ENCODE results near the gene CACNA2D4.

Gene CACNA2D4

DNA sequence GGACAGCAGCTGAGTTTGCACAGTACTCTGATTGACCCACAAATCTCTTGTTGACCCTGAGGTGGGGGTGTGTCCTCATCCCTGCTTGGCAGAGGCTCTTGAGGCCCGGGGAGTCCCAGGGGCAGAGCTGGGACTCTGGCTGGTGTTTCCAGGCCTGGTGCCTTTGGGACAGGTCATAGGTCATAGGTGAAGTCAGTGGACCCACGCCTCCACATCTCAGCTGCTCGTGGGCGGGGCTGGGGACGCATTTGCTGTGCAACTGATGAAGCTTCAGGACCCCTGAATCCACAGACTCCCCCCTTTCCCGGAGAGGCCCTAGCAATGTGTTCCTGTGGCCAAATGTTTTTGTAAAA is 408 bp upstream of the CACNA2D4 start:
- Histone ChIP-seq H3K9me3 (ENCODE audit: control insufficient read depth, low read length) (no peaks in the 10 kb centered on the region), H3K4me1 (ENCODE audit: control insufficient read depth, insufficient read depth, low read length, poor library complexity, severe bottlenecking) (peaks cover 9% of the 10 kb centered on the region), H3K27ac (ENCODE audit: insufficient read depth, low read length, poor library complexity, severe bottlenecking) (no peak overlapping the region), H3K27me3 (replicated peaks; ENCODE audit: control insufficient read depth, insufficient read depth, low read length, poor library complexity, severe bottlenecking) (no peaks in the 10 kb centered on the region), H3K4me3 (ENCODE audit: insufficient read depth, low read depth, low read length, poor library complexity, severe bottlenecking) (no peak overlapping the region), H3K36me3 (ENCODE audit: control insufficient read depth, insufficient read depth, low read length) (no peaks in the 10 kb centered on the region)
- no peak for DNase-seq

DNA sequence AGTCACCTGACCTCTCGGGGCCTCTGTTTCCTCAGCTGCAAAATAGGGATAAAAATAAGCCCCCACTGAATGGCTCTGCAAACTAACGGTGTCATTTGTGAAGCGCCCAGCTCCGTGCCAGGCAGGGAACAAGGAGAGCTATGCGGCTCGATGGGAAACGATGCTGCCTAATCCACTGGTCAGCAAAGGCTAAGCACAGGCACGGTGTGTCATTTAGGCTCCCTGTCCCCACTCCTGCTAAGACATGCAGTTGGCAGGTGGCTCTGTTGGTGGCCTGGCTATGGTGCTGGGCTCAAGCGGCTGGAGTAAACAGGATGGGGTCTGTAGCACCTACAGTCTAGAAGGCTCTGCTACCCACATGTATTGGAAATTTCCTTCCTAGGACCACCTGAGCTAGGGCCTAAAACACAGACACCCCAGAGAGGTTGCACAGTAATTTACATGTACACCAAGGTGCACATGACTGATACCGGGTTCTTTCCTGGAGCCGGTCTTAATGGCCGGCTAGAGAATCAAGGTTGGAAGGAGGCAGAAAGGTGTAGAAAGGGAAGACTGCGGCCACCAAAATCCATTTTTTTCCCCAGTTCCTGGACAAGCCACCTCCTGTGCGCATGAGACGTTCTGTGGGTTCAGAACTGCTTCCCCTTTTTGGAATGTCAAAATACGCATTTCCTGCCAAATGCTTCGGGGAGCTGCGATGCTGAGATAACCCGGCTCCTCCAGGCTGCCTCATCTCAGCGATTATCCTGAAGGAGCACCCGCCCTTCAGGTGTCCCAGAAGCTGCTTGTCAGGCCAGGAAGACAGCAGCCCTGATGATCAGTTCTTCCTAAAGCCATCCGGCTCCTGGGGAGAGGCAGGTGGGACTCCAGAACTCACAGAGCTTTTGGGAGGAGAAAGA is 1.0 kb downstream of the CACNA2D4 start:
- Histone ChIP-seq H3K27ac (ENCODE audit: insufficient read depth, low read length, poor library complexity, severe bottlenecking) (no peak overlapping the region), H3K36me3 (ENCODE audit: control insufficient read depth, insufficient read depth, low read length) (no peaks in the 10 kb centered on the region), H3K4me1 (ENCODE audit: control insufficient read depth, insufficient read depth, low read length, poor library complexity, severe bottlenecking) (peaks cover 9% of the 10 kb centered on the region), H3K27me3 (replicated peaks; ENCODE audit: control insufficient read depth, insufficient read depth, low read length, poor library complexity, severe bottlenecking) (no peaks in the 10 kb centered on the region), H3K9me3 (ENCODE audit: control insufficient read depth, low read length) (no peaks in the 10 kb centered on the region), H3K4me3 (ENCODE audit: insufficient read depth, low read depth, low read length, poor library complexity, severe bottlenecking) (no peak overlapping the region)
- DNase-seq: no peak

DNA sequence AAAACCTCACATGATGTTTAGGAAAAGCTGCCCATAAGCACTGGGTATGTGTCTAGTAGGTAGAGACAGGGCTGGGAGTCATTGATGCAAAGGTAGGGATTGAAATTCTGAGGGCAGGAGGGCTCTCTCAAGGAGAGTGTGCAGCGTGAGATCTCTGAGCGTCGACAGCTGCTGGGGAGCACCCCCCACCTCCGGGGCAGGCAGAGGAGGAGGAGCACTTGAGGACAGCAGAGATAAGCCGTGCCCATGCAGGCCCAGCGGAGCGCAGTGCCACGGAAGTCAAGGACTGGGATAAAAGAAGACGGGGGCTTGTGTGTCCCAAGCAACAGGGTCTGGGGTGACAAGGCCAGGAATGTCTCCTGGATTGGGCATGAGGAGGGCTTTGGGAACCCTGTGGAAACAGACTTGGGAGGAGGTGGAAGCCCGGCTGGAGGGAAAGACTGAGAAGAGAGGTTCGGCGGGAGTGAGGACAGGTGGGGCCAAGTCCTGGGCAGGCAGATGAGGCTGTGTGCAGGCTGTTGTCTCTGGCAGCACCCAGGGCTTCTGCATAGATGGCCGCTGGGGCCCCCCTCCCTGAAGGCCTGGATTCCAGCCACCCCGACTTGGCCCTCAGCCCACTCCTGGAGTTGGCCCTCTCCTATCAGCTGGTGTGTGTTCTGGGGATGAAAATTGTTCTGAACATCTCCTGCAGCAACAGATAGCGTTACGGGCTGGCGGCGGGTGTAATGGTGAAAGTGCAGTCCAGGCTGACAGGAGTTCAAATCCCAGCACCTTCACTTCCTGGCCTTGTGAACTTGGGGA is 1.9 kb downstream of the CACNA2D4 start:
- DNase-seq: no peak
- Histone ChIP-seq H3K27ac (ENCODE audit: insufficient read depth, low read length, poor library complexity, severe bottlenecking) (no peak overlapping the region), H3K9me3 (ENCODE audit: control insufficient read depth, low read length) (no peaks in the 10 kb centered on the region), H3K36me3 (ENCODE audit: control insufficient read depth, insufficient read depth, low read length) (no peaks in the 10 kb centered on the region), H3K4me1 (ENCODE audit: control insufficient read depth, insufficient read depth, low read length, poor library complexity, severe bottlenecking) (peaks cover 9% of the 10 kb centered on the region), H3K27me3 (replicated peaks; ENCODE audit: control insufficient read depth, insufficient read depth, low read length, poor library complexity, severe bottlenecking) (no peaks in the 10 kb centered on the region), H3K4me3 (ENCODE audit: insufficient read depth, low read depth, low read length, poor library complexity, severe bottlenecking) (no peak overlapping the region)

DNA sequence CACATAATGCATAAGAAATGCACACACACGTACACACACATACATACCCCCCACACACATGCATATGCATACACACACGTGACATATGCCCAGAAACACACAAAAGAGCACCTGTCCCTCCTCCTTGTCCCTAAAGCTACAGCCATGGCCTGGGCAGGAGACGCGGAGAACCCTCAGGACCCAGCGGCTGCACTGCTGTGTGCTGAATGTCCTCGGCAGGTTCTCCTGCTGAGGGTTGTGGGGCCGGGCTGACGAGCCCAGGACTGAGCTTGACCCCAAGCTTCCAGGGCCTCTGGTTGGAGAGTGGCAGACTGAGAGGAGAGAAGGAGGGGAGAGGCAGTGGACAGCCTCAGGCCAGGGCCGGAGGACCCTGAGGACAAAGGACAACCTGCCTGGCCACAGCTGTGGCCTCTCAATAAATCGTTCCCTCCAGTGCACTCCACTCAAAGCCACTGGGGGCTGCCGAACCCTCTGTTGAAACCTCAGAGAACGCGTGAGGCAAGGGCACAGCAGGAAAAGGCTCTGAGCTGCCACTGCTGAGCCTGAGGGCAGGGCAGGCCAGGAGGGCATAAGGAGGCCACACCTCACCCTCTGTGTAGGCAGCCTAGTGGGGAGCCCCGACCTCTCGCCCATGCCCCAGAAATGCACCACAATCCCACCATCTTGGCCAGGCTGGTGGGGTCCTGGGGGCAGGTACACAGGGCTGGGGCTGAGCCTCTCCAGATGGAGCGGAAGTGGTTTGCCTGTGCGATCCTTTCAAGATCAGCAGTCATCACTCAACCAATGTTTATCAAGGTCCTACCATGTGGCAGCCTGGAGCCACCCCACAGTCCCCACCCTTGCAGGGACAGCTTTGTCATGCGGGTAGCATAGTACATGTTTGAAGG is 3.1 kb downstream of the CACNA2D4 start:
- H3K9me3 ChIP-seq (ENCODE audit: control insufficient read depth, low read length): no peaks in the 10 kb centered on the region
- DNase-seq: no peak
- peaks cover 9% of the 10 kb centered on the region for H3K4me1 ChIP-seq (ENCODE audit: control insufficient read depth, insufficient read depth, low read length, poor library complexity, severe bottlenecking)
- H3K4me3 ChIP-seq (ENCODE audit: insufficient read depth, low read depth, low read length, poor library complexity, severe bottlenecking): no peak overlapping the region
- no peaks in the 10 kb centered on the region for H3K27me3 ChIP-seq (replicated peaks; ENCODE audit: control insufficient read depth, insufficient read depth, low read length, poor library complexity, severe bottlenecking)
- no peak overlapping the region for H3K27ac ChIP-seq (ENCODE audit: insufficient read depth, low read length, poor library complexity, severe bottlenecking)
- H3K36me3 ChIP-seq (ENCODE audit: control insufficient read depth, insufficient read depth, low read length): no peaks in the 10 kb centered on the region

DNA sequence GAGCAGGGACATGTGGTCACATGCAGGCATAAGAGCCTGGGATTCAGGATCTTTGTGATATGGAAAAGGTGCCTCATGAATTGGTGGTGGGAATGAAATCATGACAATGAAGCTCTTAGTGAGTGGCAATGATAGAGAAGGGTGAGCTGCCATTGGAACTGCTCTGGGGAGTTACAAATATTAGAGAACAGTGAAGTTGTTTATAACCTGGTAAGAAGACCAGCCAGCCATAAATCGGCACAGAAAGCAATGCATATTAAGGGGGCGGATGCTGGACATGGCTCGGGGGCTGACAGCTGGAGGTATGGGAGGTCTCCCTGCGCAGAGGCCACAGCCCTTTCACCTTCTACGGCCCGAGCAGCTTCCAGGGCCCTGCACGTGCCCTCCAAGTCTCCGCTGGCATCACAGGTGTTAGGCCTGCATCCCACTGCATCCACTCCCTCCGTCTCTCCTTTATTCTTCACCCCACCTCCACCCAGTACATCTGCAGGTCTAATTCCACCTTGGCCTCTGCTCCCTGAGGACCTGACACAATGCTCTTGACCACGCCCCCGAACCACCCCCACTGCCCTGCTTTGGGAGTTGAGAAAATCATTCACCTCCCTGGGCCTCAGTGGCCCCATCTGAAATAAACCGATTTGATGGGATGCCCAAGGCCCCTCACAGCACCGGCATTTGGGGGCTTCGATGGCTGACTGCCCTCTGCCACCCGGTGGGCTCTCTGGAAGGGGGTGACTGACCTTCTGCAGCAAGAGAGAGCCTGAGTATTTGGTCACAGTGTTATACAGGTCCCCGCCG is 4.1 kb downstream of the CACNA2D4 start:
- H3K4me3 ChIP-seq (ENCODE audit: insufficient read depth, low read depth, low read length, poor library complexity, severe bottlenecking): no peak overlapping the region
- peaks cover 9% of the 10 kb centered on the region for H3K4me1 ChIP-seq (ENCODE audit: control insufficient read depth, insufficient read depth, low read length, poor library complexity, severe bottlenecking)
- no peaks in the 10 kb centered on the region for H3K9me3 ChIP-seq (ENCODE audit: control insufficient read depth, low read length)
- no peak overlapping the region for H3K27ac ChIP-seq (ENCODE audit: insufficient read depth, low read length, poor library complexity, severe bottlenecking)
- no peak for DNase-seq
- no peaks in the 10 kb centered on the region for H3K36me3 ChIP-seq (ENCODE audit: control insufficient read depth, insufficient read depth, low read length)
- H3K27me3 ChIP-seq (replicated peaks; ENCODE audit: control insufficient read depth, insufficient read depth, low read length, poor library complexity, severe bottlenecking): no peaks in the 10 kb centered on the region

DNA sequence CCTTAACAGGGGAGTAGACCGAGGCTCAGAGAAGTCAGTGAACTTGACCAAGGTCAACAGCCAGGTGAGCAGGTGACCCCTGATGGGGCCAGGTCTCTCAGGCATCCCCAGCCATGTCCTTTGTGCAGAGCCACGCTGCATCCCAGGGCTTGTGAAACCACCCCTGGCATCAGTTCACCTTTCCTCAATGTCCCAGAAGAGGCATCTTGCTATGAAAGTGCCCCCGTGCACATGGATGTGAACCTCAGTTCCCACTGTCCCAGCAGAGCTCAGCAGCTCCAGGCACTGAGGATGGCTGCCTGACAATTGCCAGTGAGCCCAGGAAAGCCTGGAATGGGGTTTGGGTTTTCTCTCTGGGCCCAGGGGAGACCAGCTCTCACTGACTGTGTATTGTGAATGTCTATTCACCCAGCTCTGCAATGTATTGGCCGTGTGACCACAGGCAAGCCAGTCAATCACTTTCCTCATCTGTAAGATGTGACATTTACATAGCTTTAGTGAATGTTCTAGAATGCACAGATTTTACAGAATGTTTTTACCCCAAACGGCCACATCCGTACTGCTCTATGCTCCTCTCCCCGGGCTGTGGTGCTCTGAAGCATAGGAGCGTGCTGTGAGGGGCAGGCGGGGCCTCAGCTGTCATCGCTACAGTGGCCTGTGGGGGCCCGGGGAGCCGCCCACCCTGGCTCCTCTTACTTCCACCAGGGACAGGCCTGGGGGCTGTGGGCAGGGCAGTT is 4.9 kb downstream of the CACNA2D4 start:
- Histone ChIP-seq H3K4me1 (ENCODE audit: control insufficient read depth, insufficient read depth, low read length, poor library complexity, severe bottlenecking) (peaks cover 9% of the 10 kb centered on the region), H3K27me3 (replicated peaks; ENCODE audit: control insufficient read depth, insufficient read depth, low read length, poor library complexity, severe bottlenecking) (no peaks in the 10 kb centered on the region), H3K4me3 (ENCODE audit: insufficient read depth, low read depth, low read length, poor library complexity, severe bottlenecking) (no peak overlapping the region), H3K9me3 (ENCODE audit: control insufficient read depth, low read length) (no peaks in the 10 kb centered on the region), H3K36me3 (ENCODE audit: control insufficient read depth, insufficient read depth, low read length) (no peaks in the 10 kb centered on the region), H3K27ac (ENCODE audit: insufficient read depth, low read length, poor library complexity, severe bottlenecking) (no peak overlapping the region)
- no peak for DNase-seq

DNA sequence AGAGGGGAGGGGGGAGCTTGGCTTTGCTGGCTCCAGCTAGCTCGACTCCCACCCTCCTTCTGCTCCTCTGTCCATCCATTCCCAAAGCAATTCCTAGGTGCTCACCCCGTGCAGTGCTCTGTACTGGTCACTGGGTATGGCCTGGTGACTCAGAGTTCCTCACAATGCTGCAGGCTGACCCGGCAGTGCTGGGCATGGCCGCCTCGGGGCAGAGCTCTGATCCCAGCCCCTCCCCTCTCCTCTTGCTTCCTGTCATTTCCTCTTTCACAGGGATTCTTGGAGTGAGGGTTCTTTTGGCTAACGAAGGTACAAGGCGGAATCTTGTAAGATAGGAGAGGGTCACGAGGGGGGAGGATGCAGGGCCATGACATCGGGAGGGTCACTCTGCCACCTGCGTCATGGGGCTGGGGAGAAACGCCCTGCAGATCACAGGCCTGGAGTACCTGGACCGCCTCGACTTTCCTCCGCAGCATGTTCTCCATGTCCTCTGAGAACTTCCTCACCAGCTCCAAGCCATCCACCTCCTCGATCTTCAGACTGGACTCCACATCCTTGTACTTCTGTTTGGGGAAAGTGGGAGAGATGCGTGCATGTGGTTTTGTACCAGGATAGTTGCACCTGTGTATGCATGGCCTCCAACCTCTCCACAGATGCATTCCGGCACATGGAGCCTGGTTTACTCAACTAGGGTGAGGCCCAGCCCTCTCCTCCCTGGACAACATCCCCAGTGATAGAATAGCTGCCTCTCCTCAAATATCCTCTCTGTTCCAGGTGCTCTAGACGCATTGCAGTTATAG is 5.7 kb downstream of the CACNA2D4 start:
- H3K4me3 ChIP-seq (ENCODE audit: insufficient read depth, low read depth, low read length, poor library complexity, severe bottlenecking): no peak overlapping the region
- peaks cover 11% of the 10 kb centered on the region for H3K4me1 ChIP-seq (ENCODE audit: control insufficient read depth, insufficient read depth, low read length, poor library complexity, severe bottlenecking)
- H3K36me3 ChIP-seq (ENCODE audit: control insufficient read depth, insufficient read depth, low read length): no peaks in the 10 kb centered on the region
- H3K27ac ChIP-seq (ENCODE audit: insufficient read depth, low read length, poor library complexity, severe bottlenecking): no peak overlapping the region
- H3K9me3 ChIP-seq (ENCODE audit: control insufficient read depth, low read length): no peaks in the 10 kb centered on the region
- no peaks in the 10 kb centered on the region for H3K27me3 ChIP-seq (replicated peaks; ENCODE audit: control insufficient read depth, insufficient read depth, low read length, poor library complexity, severe bottlenecking)
- no peak for DNase-seq

DNA sequence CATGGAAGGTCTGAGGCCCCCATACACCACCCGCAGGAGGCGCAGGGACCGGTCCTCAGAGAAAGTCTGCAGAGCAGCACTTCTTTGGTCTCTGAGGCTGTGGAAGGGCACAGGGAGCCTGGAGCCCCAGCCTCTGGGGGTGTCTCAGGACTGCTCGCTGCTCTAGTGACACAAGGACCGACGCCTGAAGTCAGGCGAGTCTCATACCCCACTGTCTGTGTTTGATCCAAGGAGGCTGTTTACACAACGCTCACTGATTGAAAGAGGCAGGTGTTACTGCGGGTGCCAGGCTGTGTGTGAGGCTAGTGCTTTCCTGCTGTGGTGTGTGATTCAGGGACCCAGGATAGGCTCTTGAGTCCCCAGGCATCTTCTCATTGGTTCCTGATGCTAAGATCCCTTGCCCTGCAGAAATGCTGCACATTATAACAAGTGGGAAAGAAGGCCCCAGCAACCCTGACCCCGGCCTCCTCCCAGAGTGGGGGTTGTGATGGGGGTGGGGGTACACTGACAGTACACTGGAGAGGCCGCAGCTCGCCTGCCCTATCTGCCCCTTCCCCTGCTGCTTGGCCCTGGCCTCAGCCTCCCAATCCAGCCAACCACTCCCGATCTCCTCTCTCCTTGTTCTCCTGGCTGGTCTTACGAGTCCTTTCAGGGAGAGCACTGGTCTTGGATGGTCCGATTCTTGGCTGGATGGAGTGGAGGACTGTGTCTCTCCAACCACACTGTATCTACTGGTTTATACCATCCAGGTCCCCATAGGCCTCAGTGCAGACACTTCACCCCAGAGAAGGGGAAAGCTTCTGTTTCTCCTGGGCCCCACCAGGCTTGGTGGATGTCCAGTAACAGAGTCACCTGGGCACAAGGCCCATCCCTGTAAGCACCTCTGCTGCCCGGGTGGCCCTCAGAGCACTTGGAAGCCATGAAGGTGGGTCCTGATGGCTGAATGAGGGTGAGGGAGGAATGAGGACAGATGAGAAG is 6.6 kb downstream of the CACNA2D4 start:
- Histone ChIP-seq H3K36me3 (ENCODE audit: control insufficient read depth, insufficient read depth, low read length) (no peaks in the 10 kb centered on the region), H3K9me3 (ENCODE audit: control insufficient read depth, low read length) (no peaks in the 10 kb centered on the region), H3K27ac (ENCODE audit: insufficient read depth, low read length, poor library complexity, severe bottlenecking) (no peak overlapping the region), H3K27me3 (replicated peaks; ENCODE audit: control insufficient read depth, insufficient read depth, low read length, poor library complexity, severe bottlenecking) (no peaks in the 10 kb centered on the region), H3K4me3 (ENCODE audit: insufficient read depth, low read depth, low read length, poor library complexity, severe bottlenecking) (no peak overlapping the region), H3K4me1 (ENCODE audit: control insufficient read depth, insufficient read depth, low read length, poor library complexity, severe bottlenecking) (peaks cover 11% of the 10 kb centered on the region)
- no peak for DNase-seq
